NCI-H1417 treated with DMSO at 0.1 percent for 48 hours (cell line): ENCODE measurements around the gene C15orf40.
"Not testable (repeated sequence)": the region's sequence is repeated elsewhere in the genome, so short reads cannot be mapped to it uniquely, and the experiment has no call there.

ENCODE experiments used
- DNase-seq: peaks from one replicate; lab custom pipeline; 2025; lab: John Stamatoyannopoulos, UW

The C15orf40 gene

DNA sequence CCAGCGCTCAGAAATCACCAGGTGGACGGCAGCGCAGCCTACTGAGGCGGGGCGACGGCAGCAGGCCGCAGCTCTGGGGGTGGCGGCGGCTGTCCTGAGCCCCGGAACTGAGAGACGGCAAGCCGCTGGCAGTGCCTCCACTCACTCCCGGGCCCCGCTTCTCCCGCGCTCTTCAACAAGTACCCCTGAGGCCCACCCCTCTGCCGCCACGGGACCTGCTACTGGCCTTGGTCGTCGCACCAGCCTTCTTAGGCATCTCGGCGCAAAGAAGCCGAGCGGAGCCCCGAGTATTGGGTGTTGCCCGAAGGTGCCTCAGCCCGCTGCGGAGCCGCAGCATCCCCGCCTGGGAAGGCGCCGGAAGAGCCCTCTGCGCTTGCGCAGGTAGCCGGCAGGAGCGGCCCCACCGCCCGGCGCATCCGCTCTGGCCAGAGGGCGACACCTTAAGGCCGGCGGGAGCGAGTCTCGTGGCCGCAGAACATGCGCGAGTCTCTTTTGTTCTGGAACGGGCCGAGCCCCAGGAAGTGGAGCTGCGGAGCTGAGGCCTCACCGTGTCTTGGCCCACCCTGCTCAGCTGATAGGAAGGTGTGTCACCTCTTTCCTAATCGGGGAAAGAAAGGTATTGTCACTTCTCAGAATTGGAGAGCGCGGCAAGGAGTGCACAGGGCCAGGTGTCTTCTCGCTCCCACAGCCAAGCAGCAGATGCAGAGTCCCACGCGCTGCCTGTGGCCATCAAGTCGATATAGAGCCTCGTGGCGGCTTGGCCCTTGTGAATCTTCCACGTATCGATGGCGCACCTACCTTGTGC is at the start of gene C15orf40:
C15orf40 (minus strand) TSS at position 369 of the 805 bp plus-strand sequence; CDS start at position 337, 32 bp downstream.
- DNase-seq = peak; percentile 74

DNA sequence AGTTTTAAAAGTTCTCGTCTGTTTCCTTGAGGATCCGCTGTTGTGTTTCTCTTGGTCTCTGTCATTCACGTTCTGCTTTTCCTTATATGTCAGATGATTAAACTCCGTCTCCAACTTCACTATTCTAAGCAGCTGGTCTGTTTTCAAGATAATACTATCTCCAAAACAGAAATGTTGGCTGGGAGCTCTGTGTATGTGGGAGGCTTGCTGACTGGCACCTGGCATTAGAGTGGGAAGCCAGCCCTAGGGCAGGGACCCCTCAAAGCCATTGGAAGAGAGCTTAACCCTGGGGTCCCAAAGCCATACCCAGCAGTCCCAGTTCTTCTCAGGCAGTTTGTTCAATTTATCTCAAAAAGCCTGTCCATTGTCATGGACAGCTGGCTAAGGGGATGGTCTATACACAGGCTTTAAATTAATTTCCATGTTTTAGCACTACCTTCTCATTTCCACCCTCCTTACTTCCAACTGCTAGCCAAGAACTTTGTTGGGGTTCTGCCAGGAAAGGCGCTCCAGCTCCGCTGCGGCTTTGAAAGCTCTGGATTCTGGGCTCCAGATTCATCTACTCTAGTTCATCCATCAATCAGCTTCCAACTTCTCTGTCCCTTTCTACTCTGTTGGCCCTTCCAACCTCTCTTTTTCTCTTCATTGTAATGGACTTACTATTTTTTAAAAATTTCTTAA is 46.4 kb upstream of the C15orf40 start:
- DNase-seq = no peak

DNA sequence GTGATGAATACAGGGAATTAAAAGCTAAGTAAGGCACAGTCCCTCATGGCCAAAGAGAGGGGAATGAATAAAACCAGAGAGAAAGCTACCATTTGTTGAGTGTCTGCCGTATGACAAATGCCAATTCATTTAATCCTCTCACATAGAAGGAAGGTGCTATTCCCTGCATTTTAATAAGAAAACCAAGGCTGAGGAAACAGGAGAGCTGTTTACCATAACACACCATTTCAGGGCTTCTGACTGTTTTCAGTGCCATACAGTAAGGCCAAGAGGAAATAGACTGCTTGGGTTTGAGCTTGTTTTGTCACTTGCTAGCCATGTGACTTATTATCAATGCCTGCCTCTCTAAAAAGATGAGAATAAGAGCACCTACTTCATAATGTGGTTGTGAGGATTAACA is 45.6 kb upstream of the C15orf40 start:
- DNase-seq = no peak

DNA sequence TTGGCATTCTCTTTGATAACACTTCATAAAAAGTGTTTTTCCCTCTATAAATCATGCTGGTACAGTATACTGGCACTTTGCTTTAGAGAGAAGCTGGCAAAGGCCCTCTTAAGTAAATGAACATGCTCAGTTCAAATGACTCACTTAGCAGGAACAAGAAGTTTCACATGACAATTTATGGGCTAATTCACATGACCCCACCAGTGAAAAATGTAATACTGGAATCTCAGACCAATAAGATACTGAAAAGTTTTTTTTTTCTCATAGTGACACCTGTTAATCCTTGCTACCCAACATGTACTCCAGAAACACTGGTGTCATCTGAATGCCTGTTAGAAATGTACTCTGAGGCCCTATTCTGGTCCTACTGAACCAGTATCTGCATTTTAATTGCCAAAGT is 41.7 kb upstream of the C15orf40 start:
- DNase-seq = no peak

DNA sequence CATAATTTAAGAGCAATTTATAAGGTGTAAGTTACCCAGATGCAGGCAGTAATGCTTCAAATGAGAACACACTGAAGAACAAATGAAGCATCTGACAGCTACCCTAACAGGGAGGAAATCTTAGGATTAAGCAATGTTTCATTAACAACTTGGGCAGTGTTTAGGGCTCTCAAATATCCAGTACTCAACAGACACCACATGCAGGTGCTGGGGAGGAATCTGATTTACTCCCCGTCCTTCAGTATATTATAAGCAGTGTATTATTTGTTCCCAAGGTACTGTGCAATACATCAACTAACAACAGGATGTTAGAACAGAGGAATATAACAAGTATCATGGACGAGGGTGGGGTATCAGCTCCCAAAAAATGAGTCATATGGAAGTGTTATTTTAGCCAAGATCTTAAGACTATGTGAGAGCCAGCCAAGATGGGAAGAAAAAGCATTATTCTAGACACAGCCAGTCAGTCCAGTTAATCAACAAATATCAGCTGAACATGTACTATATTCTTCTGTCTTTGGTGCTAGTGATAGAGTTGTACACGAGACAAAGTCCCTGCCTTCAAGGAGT is 35.2 kb upstream of the C15orf40 start:
- no peak for DNase-seq

DNA sequence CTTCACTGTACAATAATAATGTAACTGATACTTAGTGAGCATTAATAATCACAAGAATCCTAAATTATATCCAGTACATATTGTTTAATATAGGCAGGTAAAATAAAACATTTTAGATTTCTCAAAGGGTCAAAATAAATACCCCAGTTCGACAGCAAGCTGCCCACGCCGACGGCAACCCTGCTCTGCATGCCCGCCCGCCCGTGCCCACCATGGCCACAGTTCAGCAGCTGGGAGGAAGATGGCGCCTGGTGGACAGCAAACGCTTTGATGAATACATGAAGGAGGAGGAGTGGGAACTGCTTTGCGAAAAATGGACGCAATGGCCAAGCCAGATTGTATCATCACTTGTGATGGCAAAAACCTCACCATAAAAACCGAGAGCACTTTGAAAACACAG is 32.7 kb upstream of the C15orf40 start:
- DNase-seq = no peak

DNA sequence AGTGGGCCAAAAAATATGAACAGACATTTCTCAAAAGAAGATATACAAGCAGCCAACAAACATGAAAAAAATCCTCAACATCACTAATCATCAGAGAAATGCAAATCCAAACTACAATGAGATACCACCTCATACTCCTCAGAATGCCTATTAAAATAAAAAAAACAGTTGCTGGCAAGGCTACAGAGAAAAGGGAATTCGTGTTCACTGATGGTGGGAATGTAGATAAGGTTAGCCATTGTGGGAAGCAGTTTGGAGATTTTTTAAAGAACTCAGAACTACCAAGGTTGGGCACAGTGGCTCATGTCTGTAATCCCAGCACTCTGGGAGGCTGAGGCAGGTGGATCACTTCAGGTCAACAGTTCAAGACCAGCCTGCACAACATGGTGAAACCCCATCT is 27.8 kb upstream of the C15orf40 start:
- DNase-seq = no peak

DNA sequence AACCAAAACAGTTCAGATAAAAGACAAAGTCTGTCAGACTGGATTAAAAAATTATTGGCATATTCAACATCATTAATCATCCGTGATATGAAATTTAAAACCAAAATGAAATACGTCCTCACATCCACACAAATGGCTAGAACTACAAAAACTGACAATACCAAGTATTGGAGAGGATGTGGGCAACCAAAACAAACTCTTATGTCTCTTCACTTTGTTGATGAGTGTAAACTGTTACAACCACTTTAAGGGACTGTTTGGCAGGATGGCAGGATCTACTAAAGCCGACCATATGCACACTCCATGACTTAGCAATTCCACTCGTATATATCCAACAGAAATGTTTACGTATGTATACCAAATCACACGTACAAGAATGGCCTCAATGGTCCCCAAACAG is 24.8 kb upstream of the C15orf40 start:
- DNase-seq = no peak

DNA sequence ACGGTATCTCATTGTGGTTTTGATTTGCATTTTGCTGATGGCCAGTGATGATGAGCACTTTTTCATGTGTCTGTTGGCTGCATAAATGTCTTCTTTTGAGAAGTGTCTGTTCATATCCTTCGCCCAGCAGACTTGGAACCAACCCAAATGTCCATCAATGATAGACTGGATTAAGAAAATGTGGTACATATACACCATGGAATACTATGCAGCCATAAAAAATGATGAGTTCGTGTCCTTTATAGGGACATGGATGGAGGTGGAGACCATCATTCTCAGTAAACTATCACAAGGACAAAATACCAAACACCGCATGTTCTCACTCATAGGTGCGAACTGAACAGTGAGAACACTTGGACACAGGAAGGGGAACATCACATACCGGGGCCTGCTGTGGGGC is 19.8 kb upstream of the C15orf40 start:
- DNase-seq = not testable (repeated sequence)

DNA sequence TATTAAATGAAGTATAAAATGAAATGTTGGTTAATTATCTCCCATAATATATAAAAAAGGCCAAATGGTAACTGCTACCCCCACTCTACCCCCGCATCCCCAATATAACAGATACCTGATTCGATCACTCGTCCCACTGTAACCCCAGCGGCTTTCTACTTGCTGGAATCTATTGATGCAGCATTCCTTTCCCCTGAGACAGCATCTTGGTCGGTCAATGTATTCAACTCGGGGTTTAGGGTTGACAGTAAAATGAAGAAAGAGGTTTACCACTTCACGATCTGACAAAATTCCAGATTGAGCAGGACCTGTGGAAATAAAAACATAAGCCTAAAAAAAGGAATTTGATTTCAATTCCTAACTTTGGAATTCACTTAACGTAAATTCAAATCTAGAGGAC is 18.6 kb upstream of the C15orf40 start:
- DNase-seq = no peak

DNA sequence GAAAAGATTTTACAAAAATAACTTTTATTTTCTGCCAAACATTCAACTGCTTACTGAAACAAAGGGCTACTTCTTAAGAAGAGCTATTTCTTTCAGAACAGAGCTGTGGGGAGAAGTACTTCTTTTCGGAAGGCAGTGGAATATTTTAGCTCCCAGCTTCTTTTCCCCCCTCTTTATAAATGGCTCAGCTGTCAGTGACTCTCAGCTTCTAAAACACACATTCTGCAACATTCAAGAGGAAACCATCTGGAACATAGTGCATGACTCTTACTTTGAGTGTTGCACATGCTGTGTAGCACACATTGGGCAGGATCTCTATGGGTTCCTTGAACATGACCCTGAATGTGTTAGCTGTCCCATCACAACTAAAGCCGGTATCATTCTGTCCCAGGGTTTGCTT is 7.0 kb upstream of the C15orf40 start:
- no peak for DNase-seq

DNA sequence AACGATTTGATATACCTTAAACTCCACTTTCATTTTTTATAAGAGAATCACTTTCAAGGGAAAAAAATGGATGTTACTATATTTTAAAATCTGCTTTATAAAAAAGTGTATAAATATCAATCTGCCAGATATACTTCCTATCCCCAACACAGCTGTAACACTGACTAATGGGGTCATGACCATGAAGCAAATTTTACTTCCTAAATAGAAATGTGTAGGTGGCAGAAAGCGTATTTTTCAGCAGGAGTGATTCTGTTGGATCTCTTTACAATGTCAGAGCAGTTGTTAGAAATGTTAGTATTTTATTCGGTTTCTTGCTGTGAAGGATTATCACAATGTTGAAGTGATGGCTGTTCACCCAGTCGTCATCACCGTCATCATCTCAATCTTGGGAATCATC is 5.5 kb upstream of the C15orf40 start:
- no peak for DNase-seq

DNA sequence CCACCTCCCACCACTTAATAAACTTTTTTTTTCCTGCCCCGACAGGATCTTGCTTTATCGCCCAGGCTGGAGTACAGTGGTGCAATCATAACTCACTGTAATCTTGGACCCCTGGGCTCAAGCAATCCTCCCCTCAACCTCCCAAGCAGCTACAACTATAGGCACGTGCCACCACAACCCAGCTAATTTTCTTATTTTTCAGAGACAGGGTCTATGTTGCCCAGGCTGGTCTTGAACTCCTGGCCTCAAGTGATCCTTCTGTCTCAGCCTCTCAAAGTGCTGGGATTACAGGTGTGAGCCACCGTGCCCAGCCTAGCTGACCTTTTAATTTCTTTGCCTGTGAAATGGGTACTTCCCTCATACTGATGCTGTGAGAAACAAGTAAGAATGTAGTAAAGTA is 3.9 kb upstream of the C15orf40 start:
- no peak for DNase-seq

DNA sequence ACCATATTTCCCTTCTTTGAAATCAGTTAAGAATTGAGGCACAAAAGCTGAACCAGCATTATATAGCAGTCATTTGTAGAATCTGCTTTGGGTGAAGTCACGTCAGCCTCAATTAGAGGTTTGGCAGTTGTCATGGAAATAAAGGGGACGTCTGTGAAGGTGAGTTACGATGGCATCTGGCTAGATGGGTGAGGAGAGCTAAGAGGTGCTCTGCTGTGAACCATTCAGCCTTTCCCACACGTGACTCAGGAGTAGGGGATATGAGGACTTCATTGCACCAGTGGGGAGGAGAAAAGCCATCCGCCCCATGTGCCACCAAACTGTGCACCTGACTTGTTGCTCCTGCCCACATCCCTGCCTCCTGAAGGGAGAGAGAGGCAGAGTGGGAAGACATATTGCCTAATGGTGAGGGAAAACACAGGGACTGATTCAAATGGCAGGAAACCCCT is 2.8 kb upstream of the C15orf40 start:
- no peak for DNase-seq

DNA sequence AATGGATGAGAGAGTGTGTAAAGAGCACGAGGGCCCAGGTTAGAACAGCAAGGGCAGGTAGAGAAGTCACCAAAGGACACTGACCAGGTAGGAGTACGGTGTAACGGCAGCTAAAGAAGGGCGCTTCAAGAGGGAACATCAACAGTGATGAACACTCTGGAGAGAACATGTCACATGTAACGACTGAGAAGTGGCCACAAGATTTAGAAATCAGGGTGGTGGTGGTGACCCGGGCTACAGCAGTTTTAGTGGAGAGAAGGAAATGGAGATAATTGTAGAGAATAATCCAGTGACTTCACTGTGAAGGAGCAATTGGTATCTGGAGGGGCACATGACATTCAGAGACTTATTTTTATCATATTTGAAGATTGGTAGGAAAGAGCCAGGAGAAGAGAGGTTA is 1.2 kb upstream of the C15orf40 start:
- no peak for DNase-seq

DNA sequence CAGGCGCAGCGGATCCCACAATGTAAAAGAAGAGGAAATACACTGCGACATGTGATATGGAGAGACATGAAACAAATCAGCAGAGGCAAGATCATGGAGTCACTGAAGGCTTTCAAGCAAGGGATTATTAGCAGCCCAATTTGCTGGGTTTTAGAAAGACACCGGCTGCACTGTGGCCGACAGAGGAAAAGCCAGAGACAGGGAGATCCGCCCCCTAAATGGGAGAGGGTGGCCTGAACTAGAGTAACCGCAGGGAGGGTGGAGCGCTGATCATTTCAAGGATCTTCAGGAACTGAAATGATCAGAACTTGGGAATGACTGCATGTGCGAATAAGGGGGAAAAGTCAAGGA is 612 bp upstream of the C15orf40 start:
- no peak for DNase-seq

DNA sequence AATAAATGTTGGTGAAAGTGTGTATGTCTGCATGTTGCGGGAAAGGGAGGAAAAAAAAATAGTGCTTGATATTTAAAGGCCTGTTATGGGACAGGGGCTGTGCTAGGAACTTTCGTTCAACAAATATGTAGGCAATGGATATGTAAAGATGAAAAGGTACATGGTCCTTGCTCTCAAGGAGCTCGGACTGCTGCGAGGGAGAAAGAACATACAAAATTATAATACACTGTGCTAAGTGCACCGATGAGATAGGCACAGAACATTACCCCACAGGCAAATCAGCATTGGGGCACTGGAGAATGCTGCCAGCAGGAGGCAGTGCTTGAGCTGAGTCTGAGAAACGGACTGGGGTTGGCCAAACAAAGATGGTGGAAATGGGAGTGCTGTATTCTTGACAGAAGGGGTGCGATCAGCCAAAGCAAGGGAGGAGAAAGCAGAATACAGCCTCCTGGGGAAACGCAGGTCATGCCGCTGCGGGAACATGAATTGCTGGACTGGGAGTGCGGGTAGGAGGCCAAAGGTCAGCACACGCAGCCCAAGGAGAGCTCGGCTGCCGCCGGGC is 649 bp downstream of the C15orf40 start:
- DNase-seq = no peak

DNA sequence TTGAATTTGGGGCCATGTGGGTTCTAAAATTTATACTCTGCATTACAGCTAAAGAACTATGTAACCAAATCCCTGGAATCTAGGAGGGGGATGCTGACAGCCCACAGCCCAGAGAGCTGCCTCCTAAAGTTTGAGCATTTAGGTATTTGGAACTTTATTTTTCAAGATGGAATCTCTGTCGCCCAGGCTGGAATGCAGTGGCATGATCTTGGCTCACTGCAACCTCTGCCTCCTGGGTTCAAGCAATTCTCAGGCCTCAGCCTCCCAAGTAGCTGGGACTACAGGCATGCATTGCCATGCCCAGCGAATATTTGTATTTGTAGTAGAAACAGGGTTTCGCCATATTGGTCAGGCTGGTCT is 10.8 kb downstream of the C15orf40 start:
- not testable (repeated sequence) for DNase-seq

DNA sequence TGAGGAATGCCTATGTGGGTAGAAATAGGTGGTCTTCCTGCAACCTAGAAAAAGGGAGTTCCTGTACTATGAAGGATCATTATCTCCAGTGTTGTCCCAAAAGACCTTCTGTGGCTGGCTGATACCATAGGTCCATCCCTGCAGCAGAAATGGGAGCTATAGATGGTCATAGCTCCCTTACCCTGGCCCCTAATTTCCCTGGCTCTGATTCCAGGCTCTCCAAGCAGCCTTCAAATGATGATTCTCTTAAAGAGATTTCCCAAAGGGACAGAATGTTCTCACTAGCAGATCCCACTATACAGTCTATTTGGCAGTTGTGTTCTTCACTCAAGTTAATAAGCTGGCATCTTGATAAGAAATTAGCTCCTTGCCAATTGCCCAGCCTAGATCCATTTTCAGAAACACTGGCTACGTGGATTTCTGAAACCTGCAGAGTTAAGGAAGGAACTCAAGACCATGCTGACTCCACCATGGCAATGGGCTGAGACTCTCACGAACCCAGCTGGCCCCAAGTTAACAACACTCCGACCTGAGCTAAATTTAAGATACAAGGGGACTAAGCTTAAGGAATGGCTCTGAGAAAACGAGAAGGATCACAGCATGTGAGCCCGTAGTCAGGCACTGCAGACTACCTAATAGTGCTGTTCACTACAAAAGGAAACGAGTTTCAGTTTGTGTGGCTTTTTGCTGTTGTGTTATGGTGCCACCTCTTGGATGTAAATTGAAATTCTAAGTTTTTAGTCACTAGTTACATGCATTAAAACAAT is 11.4 kb downstream of the C15orf40 start:
- DNase-seq = no peak

DNA sequence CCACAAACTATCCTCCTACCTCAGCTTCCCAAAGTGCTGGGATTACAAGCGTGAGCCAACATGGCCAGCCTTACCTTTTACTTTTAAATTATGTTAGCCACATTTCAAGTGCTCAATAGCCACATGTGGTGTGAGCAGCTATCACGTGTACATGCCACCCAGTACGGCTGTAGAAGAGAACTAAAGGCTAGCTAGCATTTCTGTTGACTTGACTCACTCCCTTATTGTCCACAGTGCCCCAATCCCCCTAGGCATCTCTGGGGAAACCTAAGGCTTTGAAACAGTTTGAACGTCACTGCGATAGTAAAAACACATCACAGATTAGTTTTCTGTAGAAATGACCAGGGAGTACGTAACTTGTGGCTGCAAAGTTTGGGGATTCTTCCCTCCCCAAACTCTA is 12.0 kb downstream of the C15orf40 start:
- no peak for DNase-seq

DNA sequence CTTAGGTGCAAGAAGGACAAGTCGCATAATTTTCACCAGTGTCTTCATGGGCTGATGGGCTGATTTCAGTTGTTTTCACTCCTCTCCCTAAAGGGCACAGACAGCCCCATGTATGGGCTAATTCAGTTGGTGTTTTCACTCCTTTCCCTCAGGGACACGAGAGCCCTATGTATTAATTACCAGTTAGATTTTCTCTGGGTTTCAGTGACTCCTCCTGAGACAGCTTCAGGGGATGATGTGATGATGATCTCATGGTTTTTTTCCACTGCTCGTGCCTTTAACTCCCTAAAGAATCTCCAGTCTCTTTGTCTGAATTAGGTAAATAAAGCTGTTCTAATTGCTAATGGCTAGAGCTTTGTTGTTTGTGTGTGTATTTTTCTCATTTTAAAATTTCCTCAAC is 15.5 kb downstream of the C15orf40 start:
- no peak for DNase-seq

DNA sequence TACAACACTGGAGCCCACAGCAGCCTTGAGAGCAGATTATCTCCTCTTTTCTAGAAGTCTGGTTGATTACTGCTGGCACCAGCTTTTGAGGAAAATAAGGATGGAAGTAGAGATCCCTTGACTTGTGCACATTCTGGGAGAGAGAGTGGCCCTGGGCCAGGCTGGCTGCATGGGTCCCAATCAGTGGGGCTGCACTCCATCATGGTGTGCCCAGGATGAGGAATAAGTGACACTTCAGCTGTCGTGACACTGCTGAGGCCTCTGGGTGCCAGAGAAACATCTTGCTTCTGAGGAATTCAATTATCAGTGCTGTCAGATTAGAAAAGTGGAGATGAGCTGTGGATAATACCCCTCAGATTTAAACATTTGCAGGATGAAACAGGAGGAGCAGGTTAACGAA is 16.4 kb downstream of the C15orf40 start:
- DNase-seq = no peak
